SK-N-SH treated with all-trans-retinoic acid at 6 μM for 48 hours (cell line): ENCODE data around the gene KCNG3.

Source experiments
- ARNTL ChIP-seq: fragments of 450-650 bp; formaldehyde crosslinking; IDR thresholded peaks from 2 replicates; pipeline ENCODE4 v1.5.0; 2020; ENCODE audit warnings: low read depth, mild to moderate bottlenecking, moderate library complexity, borderline replicate concordance
- GLIS3 ChIP-seq: fragments of 250-450 bp; sonication (Bioruptor Pico); IDR thresholded peaks from 2 replicates; pipeline ENCODE4 v1.5.0; 2020; ENCODE audit warnings: mild to moderate bottlenecking, moderate library complexity
- ISL1 ChIP-seq: fragments of 250-450 bp; sonication (Bioruptor Pico); IDR thresholded peaks from 2 replicates; pipeline ENCODE4 v2.1.2; 2022; ENCODE audit warnings: mild to moderate bottlenecking, moderate library complexity
- PPARA ChIP-seq: fragments of 250-450 bp; sonication (Bioruptor Pico); IDR thresholded peaks from 2 replicates; pipeline ENCODE4 v1.5.0; 2020; ENCODE audit warnings: mild to moderate bottlenecking, borderline replicate concordance
- SNAI2 ChIP-seq: fragments of 250-450 bp; sonication (Bioruptor Pico); IDR thresholded peaks from 2 replicates; pipeline ENCODE4 v1.5.0; 2020; ENCODE audit warnings: mild to moderate bottlenecking, moderate library complexity
- TOX ChIP-seq: fragments of 250-450 bp; sonication (Bioruptor Pico); IDR thresholded peaks from 2 replicates; pipeline ENCODE4 v1.8.0; 2021; ENCODE audit warnings: mild to moderate bottlenecking, moderate library complexity, borderline replicate concordance
- ZC3H10 ChIP-seq: fragments of 250-450 bp; sonication (Bioruptor Pico); IDR thresholded peaks from 2 replicates; pipeline ENCODE4 v1.5.1; 2021; ENCODE audit warnings: mild to moderate bottlenecking, moderate library complexity
- ZFP30 ChIP-seq: fragments of 450-650 bp; formaldehyde crosslinking; IDR thresholded peaks from 2 replicates; pipeline ENCODE4 v1.5.0; 2022; ENCODE audit warnings: mild to moderate bottlenecking, moderate library complexity
- ZNF565 ChIP-seq: fragments of 450-650 bp; formaldehyde crosslinking; conservative IDR thresholded peaks from 2 replicates; pipeline ENCODE4 v1.5.0; 2020; ENCODE audit warnings: low read depth, mild to moderate bottlenecking, moderate library complexity
- TF ChIP-seq, protein P1 (sequence below): fragments of 250-450 bp; sonication (Bioruptor Pico); IDR thresholded peaks from 2 replicates; pipeline ENCODE4 v1.5.1; 2020; ENCODE audit warnings: low read depth, mild to moderate bottlenecking, moderate library complexity
- TF ChIP-seq, protein P2 (sequence below): fragments of 250-450 bp; sonication (Bioruptor Pico); IDR thresholded peaks from 2 replicates; pipeline ENCODE4 v1.8.0; 2021; ENCODE audit warnings: low read depth, mild to moderate bottlenecking, moderate library complexity, borderline replicate concordance
- TF ChIP-seq, protein P3 (sequence below): fragments of 250-450 bp; sonication (Bioruptor Pico); IDR thresholded peaks from 2 replicates; pipeline ENCODE4 v1.8.0; 2020; ENCODE audit warnings: mild to moderate bottlenecking, moderate library complexity, borderline replicate concordance

DNA sequence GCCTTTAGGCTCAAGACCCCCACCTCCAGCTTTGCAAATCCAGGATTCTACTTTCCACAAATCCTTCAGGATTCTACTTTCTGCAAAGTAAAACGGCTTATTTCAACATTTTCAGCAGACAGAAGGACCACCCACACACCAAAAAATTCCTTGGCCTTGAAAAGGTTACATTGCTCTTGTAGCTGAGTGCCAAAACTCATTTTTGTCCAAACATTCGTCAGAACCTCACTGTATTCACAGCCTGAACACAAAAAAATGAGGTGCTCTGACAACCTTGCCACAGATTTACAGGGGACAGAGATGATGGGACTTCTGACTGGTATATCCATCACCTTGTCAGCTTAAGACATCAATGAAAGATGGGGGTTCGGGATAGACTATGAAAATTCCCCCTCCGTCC, 69.7 kb downstream of the KCNG3 start:
- TF ChIP-seq, protein P1, sequence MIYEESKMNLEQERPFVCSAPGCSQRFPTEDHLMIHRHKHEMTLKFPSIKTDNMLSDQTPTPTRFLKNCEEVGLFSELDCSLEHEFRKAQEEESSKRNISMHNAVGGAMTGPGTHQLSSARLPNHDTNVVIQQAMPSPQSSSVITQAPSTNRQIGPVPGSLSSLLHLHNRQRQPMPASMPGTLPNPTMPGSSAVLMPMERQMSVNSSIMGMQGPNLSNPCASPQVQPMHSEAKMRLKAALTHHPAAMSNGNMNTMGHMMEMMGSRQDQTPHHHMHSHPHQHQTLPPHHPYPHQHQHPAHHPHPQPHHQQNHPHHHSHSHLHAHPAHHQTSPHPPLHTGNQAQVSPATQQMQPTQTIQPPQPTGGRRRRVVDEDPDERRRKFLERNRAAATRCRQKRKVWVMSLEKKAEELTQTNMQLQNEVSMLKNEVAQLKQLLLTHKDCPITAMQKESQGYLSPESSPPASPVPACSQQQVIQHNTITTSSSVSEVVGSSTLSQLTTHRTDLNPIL (CRISPR knock-in tag), result no peak
- no peak for TF ChIP-seq PPARA (CRISPR knock-in tag)
- TF ChIP-seq, protein P2, sequence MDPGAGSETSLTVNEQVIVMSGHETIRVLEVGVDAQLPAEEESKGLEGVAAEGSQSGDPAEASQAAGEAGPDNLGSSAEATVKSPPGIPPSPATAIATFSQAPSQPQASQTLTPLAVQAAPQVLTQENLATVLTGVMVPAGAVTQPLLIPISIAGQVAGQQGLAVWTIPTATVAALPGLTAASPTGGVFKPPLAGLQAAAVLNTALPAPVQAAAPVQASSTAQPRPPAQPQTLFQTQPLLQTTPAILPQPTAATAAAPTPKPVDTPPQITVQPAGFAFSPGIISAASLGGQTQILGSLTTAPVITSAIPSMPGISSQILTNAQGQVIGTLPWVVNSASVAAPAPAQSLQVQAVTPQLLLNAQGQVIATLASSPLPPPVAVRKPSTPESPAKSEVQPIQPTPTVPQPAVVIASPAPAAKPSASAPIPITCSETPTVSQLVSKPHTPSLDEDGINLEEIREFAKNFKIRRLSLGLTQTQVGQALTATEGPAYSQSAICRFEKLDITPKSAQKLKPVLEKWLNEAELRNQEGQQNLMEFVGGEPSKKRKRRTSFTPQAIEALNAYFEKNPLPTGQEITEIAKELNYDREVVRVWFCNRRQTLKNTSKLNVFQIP (CRISPR knock-in tag), result no peak
- TF ChIP-seq ZC3H10, result no peak
- TF ChIP-seq, protein P3, sequence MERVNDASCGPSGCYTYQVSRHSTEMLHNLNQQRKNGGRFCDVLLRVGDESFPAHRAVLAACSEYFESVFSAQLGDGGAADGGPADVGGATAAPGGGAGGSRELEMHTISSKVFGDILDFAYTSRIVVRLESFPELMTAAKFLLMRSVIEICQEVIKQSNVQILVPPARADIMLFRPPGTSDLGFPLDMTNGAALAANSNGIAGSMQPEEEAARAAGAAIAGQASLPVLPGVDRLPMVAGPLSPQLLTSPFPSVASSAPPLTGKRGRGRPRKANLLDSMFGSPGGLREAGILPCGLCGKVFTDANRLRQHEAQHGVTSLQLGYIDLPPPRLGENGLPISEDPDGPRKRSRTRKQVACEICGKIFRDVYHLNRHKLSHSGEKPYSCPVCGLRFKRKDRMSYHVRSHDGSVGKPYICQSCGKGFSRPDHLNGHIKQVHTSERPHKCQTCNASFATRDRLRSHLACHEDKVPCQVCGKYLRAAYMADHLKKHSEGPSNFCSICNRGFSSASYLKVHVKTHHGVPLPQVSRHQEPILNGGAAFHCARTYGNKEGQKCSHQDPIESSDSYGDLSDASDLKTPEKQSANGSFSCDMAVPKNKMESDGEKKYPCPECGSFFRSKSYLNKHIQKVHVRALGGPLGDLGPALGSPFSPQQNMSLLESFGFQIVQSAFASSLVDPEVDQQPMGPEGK (CRISPR knock-in tag), result no peak
- TF ChIP-seq GLIS3 (CRISPR knock-in tag), result no peak
- no peak for TF ChIP-seq ZFP30 (CRISPR knock-in tag)
- TF ChIP-seq TOX (CRISPR knock-in tag), result no peak
- TF ChIP-seq ARNTL (CRISPR knock-in tag), result no peak
- no peak for TF ChIP-seq SNAI2
- no peak for TF ChIP-seq ZNF565 (CRISPR knock-in tag)
- no peak for TF ChIP-seq ISL1 (CRISPR knock-in tag)
